Neural cell (in vitro differentiated cells): ENCODE results near the gene TRPM7. TPM values are rescaled to one million over a fixed set of nuclear protein-coding genes. Genes with fewer than 3 reads are reported as not detected.

Experiments used
- H2AFZ ChIP-seq: fragments of 200-600, 300-800 bp; sonication (generic), shearing (Covaris generic); 2 replicates; pipeline ENCODE4 v1.6.0; 2014; ENCODE audit warnings: low read depth, mild to moderate bottlenecking, antibody characterized with exemption, low read length, moderate library complexity
- H3F3A ChIP-seq: fragments of 200-600 bp; shearing (Covaris generic); 2 replicates; pipeline ENCODE4 v1.6.1; 2016; ENCODE audit warnings: mild to moderate bottlenecking, moderate library complexity, mixed read lengths, antibody characterized with exemption, low read length; ENCODE audit not compliant: insufficient read depth, poor library complexity, severe bottlenecking
- H3K27ac ChIP-seq: fragments of 200-600, 300-800 bp; sonication (generic), shearing (Covaris generic); 2 replicates; pipeline ENCODE4 v1.5.1; 2014; ENCODE audit warnings: mild to moderate bottlenecking, low read length, moderate library complexity
- H3K27me3 ChIP-seq: fragments of 300-800, 200-600 bp; sonication (generic), shearing (Covaris generic); 2 replicates; pipeline ENCODE4 v1.6.0; 2014; ENCODE audit warnings: mild to moderate bottlenecking, low read depth, low read length, moderate library complexity; ENCODE audit not compliant: insufficient read depth
- H3K36me3 ChIP-seq: fragments of 300-800, 200-600 bp; sonication (generic), shearing (Covaris generic); 2 replicates; pipeline ENCODE4 v1.5.1; 2014; ENCODE audit warnings: mild to moderate bottlenecking, antibody characterized with exemption, low read length, moderate library complexity; ENCODE audit not compliant: insufficient read depth
- H3K4me2 ChIP-seq: fragments of 300-800, 200-600 bp; sonication (generic), shearing (Covaris generic); 2 replicates; pipeline ENCODE4 v1.6.0; 2014; ENCODE audit warnings: mild to moderate bottlenecking, low read length
- H3K4me3 ChIP-seq: fragments of 300-800, 200-600 bp; sonication (generic), shearing (Covaris generic); 2 replicates; pipeline ENCODE4 v1.5.1; 2014; ENCODE audit warnings: mild to moderate bottlenecking, low read length, moderate library complexity
- H3K79me2 ChIP-seq: fragments of 200-600 bp; shearing (Covaris generic); replicated peaks from 2 replicates; pipeline ENCODE4 v1.6.0; 2014; ENCODE audit warnings: mild to moderate bottlenecking, low read length, moderate library complexity; ENCODE audit not compliant: insufficient read depth
- H3K9ac ChIP-seq: fragments of 300-800, 200-600 bp; sonication (generic), shearing (Covaris generic); 2 replicates; pipeline ENCODE4 v1.6.1; 2016; ENCODE audit warnings: mild to moderate bottlenecking, low read length, mixed read lengths
- H3K9me2 ChIP-seq: fragments of 200-600 bp; shearing (Covaris generic); 2 replicates; pipeline ENCODE4 v1.6.1; 2016; ENCODE audit warnings: mild to moderate bottlenecking, low read length, mixed read lengths; ENCODE audit not compliant: insufficient read depth
- H3K9me3 ChIP-seq: fragments of 200-600, 300-800 bp; sonication (generic), shearing (Covaris generic); 2 replicates; pipeline ENCODE4 v1.6.1; 2016; ENCODE audit warnings: mild to moderate bottlenecking, mixed run types, low read length, moderate library complexity, mixed read lengths
- H4K20me1 ChIP-seq: fragments of 200-600 bp; shearing (Covaris generic); 2 replicates; pipeline ENCODE4 v1.6.1; 2016; ENCODE audit warnings: mild to moderate bottlenecking, mixed run types; ENCODE audit not compliant: insufficient read depth
- CTCF ChIP-seq: fragments of 450-650 bp; IDR thresholded peaks from 2 replicates; pipeline ENCODE4 v1.5.1; 2014; ENCODE audit warnings: antibody characterized with exemption, mild to moderate bottlenecking, moderate library complexity; ENCODE audit not compliant: poor library complexity, severe bottlenecking
- EP300 ChIP-seq: fragments of 450-650 bp; conservative IDR thresholded peaks from 2 replicates; pipeline ENCODE4 v1.6.1; 2014; ENCODE audit warnings: antibody characterized with exemption, mild to moderate bottlenecking, moderate library complexity; ENCODE audit not compliant: poor library complexity, severe bottlenecking
- EZH2 ChIP-seq: fragments of 200-600, 300-800 bp; shearing (Covaris generic), sonication (generic); IDR thresholded peaks from 2 replicates; pipeline ENCODE4 v1.6.1; 2014; ENCODE audit warnings: antibody characterized with exemption, low read length, borderline replicate concordance, mild to moderate bottlenecking; ENCODE audit not compliant: insufficient read depth, poor library complexity, severe bottlenecking
- MXI1 ChIP-seq: fragments of 450-650 bp; conservative IDR thresholded peaks from 2 replicates; pipeline ENCODE4 v1.6.1; 2014; ENCODE audit warnings: antibody characterized with exemption, mild to moderate bottlenecking; ENCODE audit not compliant: poor library complexity, severe bottlenecking
- POLR2AphosphoS5 ChIP-seq: IDR thresholded peaks from 2 replicates; pipeline ENCODE4 v1.6.1; 2012
- RAD21 ChIP-seq: fragments of 450-650 bp; conservative IDR thresholded peaks from 2 replicates; pipeline ENCODE4 v1.6.1; 2014; ENCODE audit warnings: antibody characterized with exemption, mild to moderate bottlenecking, moderate library complexity
- REST ChIP-seq: IDR thresholded peaks from 2 replicates; pipeline ENCODE4 v1.6.1; 2012; ENCODE audit warnings: borderline replicate concordance
- SMC3 ChIP-seq: fragments of 450-650 bp; conservative IDR thresholded peaks from 2 replicates; pipeline ENCODE4 v1.6.1; 2014; ENCODE audit warnings: antibody characterized with exemption, mild to moderate bottlenecking, moderate library complexity; ENCODE audit not compliant: poor library complexity
- TAF1 ChIP-seq: IDR thresholded peaks from 2 replicates; pipeline ENCODE4 v1.6.1; 2012; ENCODE audit warnings: low read depth
- polyA plus RNA-seq: library from polyadenylated mRNA; depleted of rRNA; stranded (reverse); fragments of >200 nt; gene quantifications from 2 replicates; pipeline ENCODE4 v1.2.3, GENCODE V29; 2014

TRPM7 gene
- polyA plus RNA-seq, 1 donor from 2014 or later = 30.7 TPM

GRCh38 chr15:50687302-50687902 lies 805 bp upstream of the TRPM7 start:
- Histone ChIP-seq H3K79me2 (peaks cover 23% of the 10 kb centered on the region), H3K27me3 (no peaks in the 10 kb centered on the region), H3K9me3 (no peaks in the 10 kb centered on the region), H3K27ac (peak overlapping the region; percentile 63), H2AFZ (peak overlapping the region; percentile 59), H3K9me2 (no peaks in the 10 kb centered on the region), H4K20me1 (no peaks in the 10 kb centered on the region), H3K4me2 (peak overlapping the region; percentile 82), H3K4me3 (peak overlapping the region; percentile 97), H3F3A (no peaks in the 10 kb centered on the region), H3K9ac (peak overlapping the region; percentile 66), H3K36me3 (no peaks in the 10 kb centered on the region)
- TF ChIP-seq REST (no peak), SMC3 (no peak), POLR2AphosphoS5 (no peak), TAF1 (no peak), RAD21 (no peak), MXI1 (no peak)

- peaks cover 30% of the 10 kb centered on the region for H3K79me2 ChIP-seq
- no peaks in the 10 kb centered on the region for H3F3A ChIP-seq
- peak overlapping the region; percentile 82 for H2AFZ ChIP-seq
- no peaks in the 10 kb centered on the region for H3K9me3 ChIP-seq
- no peaks in the 10 kb centered on the region for H3K9me2 ChIP-seq
- H3K4me3 ChIP-seq = peak overlapping the region; percentile 97
- H3K9ac ChIP-seq = peak overlapping the region; percentile 88
- H3K4me2 ChIP-seq = peak overlapping the region; percentile 54
- H3K27ac ChIP-seq = peak overlapping the region; percentile 81
- H3K36me3 ChIP-seq = no peaks in the 10 kb centered on the region
- H3K27me3 ChIP-seq = no peaks in the 10 kb centered on the region
- TF ChIP-seq RAD21 (no peak), TAF1 (peak; percentile 3), EZH2 (no peak), CTCF (no peak), EP300 (no peak), MXI1 (no peak)
- H4K20me1 ChIP-seq = no peaks in the 10 kb centered on the region
Measured at GRCh38 chr15:50685976-50686468, 575 bp downstream of the TRPM7 start.
